Stimulated activated naive B cell treated with anti-CD40 and anti-IgM and Interleukin-4, amounts not matched to agents 10 μg/mL and 1 μg/mL and 100 μg/mL, for 72 hours (primary cell): ENCODE measurements around the gene ACCS.

Experiments
- ATAC-seq, 2 donors: fragments of 150-1000 bp; cut with Tn5 transposase; replicated peaks; 2 replicates each; pipeline ENCODE4 v1.10.0; 2021; ENCODE audit warnings: moderate library complexity in 1 of 2
- DNase-seq: peaks from one replicate; pipeline ENCODE4 v3.0.0; 2021
- H3K27ac Mint-ChIP-seq: one replicate; pipeline ENCODE4 v1.8.0; 2022; ENCODE audit warnings: mild to moderate bottlenecking, mixed read lengths
- H3K27me3 Mint-ChIP-seq, 2 donors: one replicate each; pipeline ENCODE4 v1.8.0; 2022; ENCODE audit warnings: mixed read lengths in 2 of 2
- H3K36me3 Mint-ChIP-seq, 2 donors: one replicate each; pipeline ENCODE4 v1.8.0; 2022; ENCODE audit warnings: mixed read lengths in 2 of 2, mild to moderate bottlenecking in 1 of 2
- H3K4me1 Mint-ChIP-seq, 2 donors: one replicate each; pipeline ENCODE4 v1.8.0; 2022; ENCODE audit warnings: mixed read lengths in 2 of 2, mild to moderate bottlenecking in 1 of 2
- H3K4me3 Mint-ChIP-seq, 2 donors: one replicate each; pipeline ENCODE4 v1.8.0; 2022; ENCODE audit warnings: mild to moderate bottlenecking in 2 of 2, mixed read lengths in 2 of 2, moderate library complexity in 1 of 2
- H3K9me3 Mint-ChIP-seq, 2 donors: one replicate each; pipeline ENCODE4 v1.8.0; 2022; ENCODE audit warnings: mixed read lengths in 2 of 2, mild to moderate bottlenecking in 1 of 2

Gene ACCS

DNA sequence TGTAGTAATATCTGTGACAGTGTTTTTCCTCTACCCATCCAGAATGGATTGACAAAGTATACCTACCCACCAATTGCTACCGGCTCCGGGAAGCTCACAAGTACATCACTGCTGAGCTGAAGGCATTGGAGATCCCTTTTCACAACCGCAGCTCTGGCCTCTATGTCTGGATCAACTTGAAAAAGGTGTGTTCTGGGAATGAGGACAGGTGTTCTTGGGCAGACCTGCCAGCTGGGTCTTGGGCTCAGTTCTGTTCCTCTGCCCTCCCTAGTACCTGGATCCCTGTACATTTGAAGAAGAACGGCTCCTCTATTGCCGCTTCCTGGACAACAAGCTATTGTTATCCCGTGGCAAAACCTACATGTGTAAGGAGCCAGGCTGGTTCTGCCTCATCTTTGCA is 7.8 kb upstream of the ACCS start:
- no peaks in the 10 kb centered on the region for H3K36me3 Mint-ChIP-seq
- peaks cover 0 to 13% of the 10 kb centered on the region in 2 donors for H3K27me3 Mint-ChIP-seq
- DNase-seq (no peak), ATAC-seq (no peak)
- no peaks in the 10 kb centered on the region for H3K9me3 Mint-ChIP-seq
- no peaks in the 10 kb centered on the region for H3K4me1 Mint-ChIP-seq
- H3K27ac Mint-ChIP-seq = no peak overlapping the region
- H3K4me3 Mint-ChIP-seq = no peak overlapping the region

DNA sequence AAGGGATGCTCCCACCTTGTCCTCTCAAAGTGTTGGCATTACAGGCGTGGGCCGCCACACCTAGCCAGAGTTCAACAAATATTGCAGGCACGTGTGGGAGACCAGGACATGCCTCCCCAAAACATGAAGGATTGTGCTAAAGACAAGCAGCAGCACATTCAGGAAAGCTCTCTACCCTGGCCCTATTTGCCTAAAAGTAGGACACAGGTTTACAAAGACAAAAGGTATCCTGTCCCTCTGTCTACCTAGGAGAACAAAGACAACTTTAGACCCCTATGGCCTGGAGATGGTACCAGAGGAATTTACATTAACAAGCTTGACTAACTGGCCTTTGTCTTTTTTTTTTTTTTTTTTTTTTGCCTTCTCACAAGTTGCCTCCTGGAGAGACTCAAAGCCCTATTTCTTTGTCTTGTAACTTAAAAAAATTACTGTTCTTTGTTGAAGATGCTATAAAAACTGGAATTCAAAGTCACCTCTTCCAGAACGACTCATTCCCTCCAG is 859 bp upstream of the ACCS start:
- no peak for DNase-seq
- no peak for ATAC-seq
- H3K9me3 Mint-ChIP-seq = no peaks in the 10 kb centered on the region
- no peaks in the 10 kb centered on the region for H3K27me3 Mint-ChIP-seq
- peak overlapping the region; percentile 97 for H3K27ac Mint-ChIP-seq
- H3K36me3 Mint-ChIP-seq = peaks cover 3 to 20% of the 10 kb centered on the region in 2 donors
- H3K4me1 Mint-ChIP-seq = peaks cover 16 to 35% of the 10 kb centered on the region in 2 donors
- H3K4me3 Mint-ChIP-seq = peak overlapping the region; percentile 94 to 96

DNA sequence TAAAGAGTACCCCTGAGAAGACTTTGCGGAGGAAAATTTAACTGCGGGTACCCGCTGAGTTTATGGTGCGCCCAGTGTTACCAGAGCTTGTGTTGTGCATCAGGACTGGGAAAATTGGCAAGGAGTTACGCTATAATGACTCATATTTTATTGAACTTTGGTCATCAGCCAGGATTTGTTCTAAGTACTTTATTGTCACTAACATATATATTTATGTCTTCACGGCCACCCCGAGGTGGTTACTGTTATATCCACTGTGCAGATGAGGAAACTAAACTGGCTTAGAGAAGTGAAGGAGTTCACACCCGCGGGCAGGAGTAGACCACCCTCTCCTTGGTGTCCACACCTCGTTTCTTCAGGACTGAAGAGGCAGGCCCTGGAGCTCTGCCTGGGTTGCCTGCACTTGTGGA is 667 bp downstream of the ACCS start:
- Mint-ChIP-seq H3K4me1 (peaks cover 16 to 35% of the 10 kb centered on the region in 2 donors), H3K27me3 (no peaks in the 10 kb centered on the region), H3K27ac (peak overlapping the region; percentile 97), H3K36me3 (peaks cover 7 to 31% of the 10 kb centered on the region in 2 donors), H3K9me3 (no peaks in the 10 kb centered on the region), H3K4me3 (peak overlapping the region; percentile 94 to 96)
- DNase-seq (no peak), ATAC-seq (no peak)

DNA sequence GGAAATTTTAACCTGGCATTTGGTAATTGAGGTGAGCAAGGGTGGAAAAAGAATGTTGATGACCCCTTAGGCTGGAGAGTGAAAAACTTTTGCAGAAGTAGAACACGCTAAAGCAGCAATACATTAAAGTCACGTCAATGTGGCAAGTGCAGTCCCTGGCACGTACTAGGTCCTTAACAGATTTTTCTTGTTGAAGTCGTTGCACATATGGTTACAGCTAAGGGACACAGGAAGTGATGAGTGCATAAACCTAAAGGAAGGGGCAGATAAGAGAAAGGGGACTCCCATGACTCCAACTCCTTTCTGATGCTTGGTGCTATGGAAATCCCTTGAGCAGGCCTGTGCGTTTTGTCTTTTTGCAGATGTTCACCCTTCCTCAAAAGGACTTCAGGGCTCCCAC is 1.2 kb downstream of the ACCS start:
- H3K36me3 Mint-ChIP-seq = peaks cover 7 to 31% of the 10 kb centered on the region in 2 donors
- peaks cover 16 to 35% of the 10 kb centered on the region in 2 donors for H3K4me1 Mint-ChIP-seq
- H3K27me3 Mint-ChIP-seq = no peaks in the 10 kb centered on the region
- peak overlapping the region; percentile 94 to 96 for H3K4me3 Mint-ChIP-seq
- ATAC-seq (no peak), DNase-seq (no peak)
- peak overlapping the region; percentile 97 for H3K27ac Mint-ChIP-seq
- H3K9me3 Mint-ChIP-seq = no peaks in the 10 kb centered on the region

DNA sequence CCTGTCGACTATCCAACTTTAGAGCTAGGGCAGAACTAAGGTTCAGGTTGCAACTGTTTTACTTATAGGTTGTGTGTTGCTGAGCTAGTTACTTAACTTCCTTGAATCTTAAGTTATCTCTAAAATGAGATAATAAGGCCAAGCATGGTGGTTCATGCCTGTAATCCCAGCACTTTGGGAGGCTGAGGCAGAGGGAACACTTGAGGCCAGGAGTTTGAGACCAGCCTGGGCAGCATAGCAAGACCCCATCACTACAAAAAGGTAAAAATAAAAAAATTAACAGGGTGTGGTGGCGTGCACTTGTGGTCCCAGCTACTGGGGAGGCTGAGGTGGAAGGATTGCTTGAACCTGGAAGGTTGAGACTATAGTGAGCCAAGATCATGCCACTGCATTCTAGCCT is 2.1 kb downstream of the ACCS start:
- ATAC-seq = no peak
- Mint-ChIP-seq H3K27me3 (no peaks in the 10 kb centered on the region), H3K9me3 (no peaks in the 10 kb centered on the region), H3K27ac (no peak overlapping the region), H3K4me3 (no peak overlapping the region), H3K36me3 (peaks cover 7 to 37% of the 10 kb centered on the region in 2 donors), H3K4me1 (peaks cover 16 to 35% of the 10 kb centered on the region in 2 donors)
- DNase-seq = no peak

DNA sequence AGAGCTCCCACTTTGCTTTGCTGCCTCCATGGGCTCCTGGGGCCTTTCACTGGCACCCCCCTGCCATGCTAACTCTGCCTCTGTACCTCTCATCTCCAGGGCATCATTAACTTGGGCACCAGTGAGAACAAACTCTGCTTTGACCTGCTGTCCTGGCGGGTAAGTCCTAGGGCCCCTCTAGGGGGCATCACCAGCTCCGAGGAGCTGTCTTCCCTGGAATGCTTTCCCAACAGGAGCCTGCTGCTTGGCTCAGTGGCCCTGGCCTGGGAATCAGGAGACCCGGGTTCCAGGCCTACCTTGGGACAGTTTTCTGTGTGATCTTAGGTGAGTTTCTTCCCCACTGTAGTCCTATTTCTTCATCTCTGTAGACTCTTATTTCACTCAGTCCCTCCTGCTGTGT is 5.1 kb downstream of the ACCS start:
- DNase-seq (no peak), ATAC-seq (no peak)
- Mint-ChIP-seq H3K4me1 (peaks cover 12 to 19% of the 10 kb centered on the region in 2 donors), H3K4me3 (no peak overlapping the region), H3K9me3 (no peaks in the 10 kb centered on the region), H3K27me3 (no peaks in the 10 kb centered on the region), H3K27ac (no peak overlapping the region), H3K36me3 (peaks cover 19 to 58% of the 10 kb centered on the region in 2 donors)

DNA sequence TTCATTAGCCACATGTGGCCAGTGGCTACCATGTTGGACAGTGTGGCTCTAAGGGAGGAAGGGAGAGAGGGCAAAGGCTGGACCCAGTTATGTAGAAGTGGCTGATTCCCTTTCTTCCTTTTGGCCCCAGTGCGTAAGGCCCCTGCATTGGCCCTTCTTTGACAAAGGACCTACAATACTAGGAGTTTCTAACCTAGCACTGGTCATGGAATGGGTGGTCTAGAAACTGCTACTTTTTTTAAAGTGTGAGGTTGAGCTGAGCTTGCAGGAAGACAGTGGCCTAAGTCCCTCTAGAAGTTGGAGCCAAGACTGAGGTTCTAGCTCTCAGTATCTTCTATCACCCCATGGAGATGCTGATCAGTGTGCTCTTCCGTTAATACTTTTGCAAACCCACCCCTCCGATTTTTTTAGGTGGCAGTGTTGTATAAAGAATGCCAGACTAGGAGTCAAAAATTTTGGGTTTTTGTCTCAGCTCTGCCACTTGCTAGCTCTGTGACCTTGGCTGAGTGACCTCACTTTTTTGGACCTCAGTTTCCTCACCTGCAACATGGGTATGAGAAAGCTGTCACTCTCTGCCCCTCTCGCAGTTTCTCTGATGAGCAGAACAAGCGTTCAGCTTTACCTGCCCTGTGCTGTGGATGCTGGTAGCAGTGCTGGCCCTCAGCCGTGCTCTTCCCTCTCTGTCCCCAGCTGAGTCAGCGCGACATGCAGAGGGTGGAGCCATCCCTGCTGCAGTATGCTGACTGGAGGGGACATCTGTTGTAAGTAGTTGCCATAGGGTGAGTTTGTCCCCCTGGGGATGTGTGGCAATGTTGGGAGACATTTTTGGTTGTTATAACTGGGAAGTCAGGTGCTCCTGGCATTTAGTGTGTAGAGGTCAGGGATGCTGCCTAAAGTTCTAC is 6.9 kb downstream of the ACCS start:
- H3K27ac Mint-ChIP-seq = no peak overlapping the region
- peaks cover 27 to 70% of the 10 kb centered on the region in 2 donors for H3K36me3 Mint-ChIP-seq
- peaks cover 5 to 6% of the 10 kb centered on the region in 2 donors for H3K4me1 Mint-ChIP-seq
- no peaks in the 10 kb centered on the region for H3K27me3 Mint-ChIP-seq
- H3K4me3 Mint-ChIP-seq = no peak overlapping the region
- H3K9me3 Mint-ChIP-seq = no peaks in the 10 kb centered on the region
- DNase-seq = no peak
- ATAC-seq = no peak

DNA sequence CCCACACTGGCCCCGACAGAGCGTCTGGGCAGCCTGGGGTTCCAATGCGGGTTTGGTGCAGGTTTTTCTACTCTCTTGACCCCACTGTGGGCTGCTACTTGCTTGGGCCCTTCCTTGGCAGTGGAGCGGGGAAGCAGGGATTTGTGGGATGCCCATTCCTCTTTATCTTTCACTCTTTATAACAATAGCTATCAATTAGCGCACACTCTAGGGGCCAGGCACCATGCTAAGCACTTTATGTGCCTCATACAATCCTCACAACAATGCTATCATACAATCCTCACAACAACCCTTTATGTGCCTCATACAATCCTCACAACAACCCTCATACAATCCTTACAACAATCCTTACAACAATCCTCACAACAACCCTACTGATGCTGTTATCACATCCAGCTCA is 12.7 kb downstream of the ACCS start:
- H3K4me3 Mint-ChIP-seq = no peak overlapping the region
- ATAC-seq = no peak
- DNase-seq = no peak
- no peaks in the 10 kb centered on the region for H3K4me1 Mint-ChIP-seq
- H3K27ac Mint-ChIP-seq = no peak overlapping the region
- H3K27me3 Mint-ChIP-seq = no peaks in the 10 kb centered on the region
- H3K9me3 Mint-ChIP-seq = no peaks in the 10 kb centered on the region
- H3K36me3 Mint-ChIP-seq = peaks cover 32 to 64% of the 10 kb centered on the region in 2 donors

DNA sequence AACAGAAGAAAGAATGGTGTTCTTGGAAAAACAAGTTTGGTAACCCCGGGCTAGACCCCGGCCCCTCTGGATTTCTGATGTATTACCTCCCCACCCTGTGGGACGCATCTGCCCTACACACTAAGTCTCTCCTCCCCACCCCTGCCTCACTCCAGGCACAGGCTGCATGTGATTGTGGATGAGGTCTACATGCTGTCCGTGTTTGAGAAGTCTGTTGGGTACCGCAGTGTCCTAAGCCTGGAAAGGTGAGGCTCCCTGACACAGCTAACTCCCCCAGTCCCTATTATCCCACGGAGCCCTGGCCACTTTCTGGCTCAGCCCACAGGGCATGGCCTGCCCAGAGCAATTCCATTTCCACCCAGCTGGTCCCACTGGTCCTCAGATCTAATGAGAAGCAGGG is 13.3 kb downstream of the ACCS start:
- Mint-ChIP-seq H3K36me3 (peaks cover 37 to 70% of the 10 kb centered on the region in 2 donors), H3K9me3 (no peaks in the 10 kb centered on the region), H3K4me1 (no peaks in the 10 kb centered on the region), H3K27ac (no peak overlapping the region), H3K4me3 (no peak overlapping the region), H3K27me3 (no peaks in the 10 kb centered on the region)
- ATAC-seq (no peak), DNase-seq (no peak)

DNA sequence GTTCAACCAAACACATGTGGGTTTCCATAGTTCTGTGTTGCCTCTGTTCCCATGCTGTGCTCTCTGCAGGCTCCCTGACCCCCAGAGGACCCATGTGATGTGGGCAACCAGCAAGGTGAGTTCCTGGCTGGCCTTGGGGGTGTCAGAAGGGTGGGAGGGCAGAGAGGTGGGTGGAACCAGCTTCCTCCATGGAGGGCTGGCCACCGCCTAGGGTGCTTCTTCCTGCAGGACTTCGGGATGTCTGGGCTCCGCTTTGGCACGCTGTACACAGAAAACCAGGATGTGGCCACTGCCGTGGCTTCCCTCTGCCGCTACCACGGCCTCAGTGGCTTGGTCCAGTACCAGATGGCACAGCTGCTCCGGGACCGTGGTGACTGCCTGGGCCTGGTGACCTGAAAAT is 14.9 kb downstream of the ACCS start:
- Mint-ChIP-seq H3K36me3 (peaks cover 31 to 70% of the 10 kb centered on the region in 2 donors), H3K27ac (no peak overlapping the region), H3K4me3 (no peak overlapping the region), H3K27me3 (no peaks in the 10 kb centered on the region), H3K9me3 (peaks cover 4% of the 10 kb centered on the region in 2 donors), H3K4me1 (no peaks in the 10 kb centered on the region)
- DNase-seq = no peak
- ATAC-seq = no peak

DNA sequence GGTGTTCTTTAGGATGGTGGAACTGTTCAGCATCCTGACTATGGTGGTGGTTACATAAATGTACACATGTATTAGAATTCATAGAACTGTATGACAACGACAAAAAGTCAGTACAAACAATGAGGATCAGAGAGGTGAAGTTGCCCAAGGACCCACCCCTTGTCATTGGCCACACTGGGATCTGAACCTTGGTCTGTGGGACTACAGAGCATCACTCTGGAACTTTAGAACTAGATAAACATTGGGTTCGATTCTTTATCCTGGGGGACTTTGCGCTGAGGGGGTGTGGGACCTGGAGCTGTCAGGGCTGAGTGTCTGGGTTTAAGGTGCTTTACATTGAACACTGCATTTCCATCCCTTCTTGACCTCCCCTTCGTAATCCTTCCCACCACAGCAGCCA is 16.6 kb downstream of the ACCS start:
- Mint-ChIP-seq H3K4me1 (no peaks in the 10 kb centered on the region), H3K4me3 (no peak overlapping the region), H3K27ac (no peak overlapping the region), H3K27me3 (no peaks in the 10 kb centered on the region), H3K9me3 (peaks cover 4% of the 10 kb centered on the region in 2 donors), H3K36me3 (peaks cover 27 to 63% of the 10 kb centered on the region in 2 donors)
- no peak for ATAC-seq
- DNase-seq = no peak

DNA sequence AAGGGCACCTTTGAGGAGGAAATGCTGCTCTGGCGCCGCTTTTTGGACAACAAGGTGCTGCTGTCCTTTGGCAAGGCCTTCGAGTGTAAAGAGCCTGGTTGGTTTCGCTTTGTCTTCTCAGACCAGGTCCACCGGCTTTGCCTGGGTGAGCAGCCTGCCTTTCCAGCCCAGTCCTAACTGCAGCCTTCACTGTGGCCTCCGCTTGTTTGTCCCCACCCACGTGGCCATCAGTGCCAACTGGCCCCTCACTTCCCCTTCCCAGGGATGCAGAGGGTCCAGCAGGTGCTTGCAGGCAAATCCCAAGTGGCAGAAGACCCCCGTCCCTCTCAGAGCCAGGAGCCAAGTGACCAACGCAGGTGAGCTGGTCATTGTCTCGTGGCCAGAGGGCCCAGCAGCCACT is 17.4 kb downstream of the ACCS start:
- ATAC-seq (no peak), DNase-seq (no peak)
- Mint-ChIP-seq H3K27ac (no peak overlapping the region), H3K4me3 (no peak overlapping the region), H3K36me3 (peaks cover 27 to 63% of the 10 kb centered on the region in 2 donors), H3K27me3 (no peaks in the 10 kb centered on the region), H3K9me3 (peaks cover 4% of the 10 kb centered on the region in 2 donors), H3K4me1 (no peaks in the 10 kb centered on the region)

DNA sequence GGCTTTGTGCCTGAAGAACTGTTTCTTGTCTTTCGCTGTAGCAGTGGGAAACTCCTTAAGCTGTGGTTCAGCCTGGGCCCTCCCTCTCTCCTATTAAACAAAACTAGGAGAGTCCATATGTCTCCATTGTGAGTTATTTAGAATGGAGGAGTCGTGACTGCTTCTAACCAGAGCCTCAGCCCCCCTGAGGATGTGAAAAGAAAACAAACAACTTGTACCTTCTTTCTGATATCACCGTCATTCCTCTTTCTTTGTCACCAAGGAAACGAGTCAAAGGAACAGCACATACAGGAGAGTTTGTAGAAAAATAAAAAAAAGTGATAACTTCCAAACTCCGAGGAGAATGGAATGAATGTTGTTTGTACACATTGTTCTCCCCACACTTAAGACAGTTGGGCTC is 17.8 kb downstream of the ACCS start:
- Mint-ChIP-seq H3K9me3 (peaks cover 4% of the 10 kb centered on the region in 2 donors), H3K27ac (peak overlapping the region; percentile 9), H3K36me3 (peaks cover 28 to 66% of the 10 kb centered on the region in 2 donors), H3K4me1 (no peaks in the 10 kb centered on the region), H3K27me3 (no peaks in the 10 kb centered on the region), H3K4me3 (no peak overlapping the region)
- ATAC-seq (no peak), DNase-seq (no peak)

DNA sequence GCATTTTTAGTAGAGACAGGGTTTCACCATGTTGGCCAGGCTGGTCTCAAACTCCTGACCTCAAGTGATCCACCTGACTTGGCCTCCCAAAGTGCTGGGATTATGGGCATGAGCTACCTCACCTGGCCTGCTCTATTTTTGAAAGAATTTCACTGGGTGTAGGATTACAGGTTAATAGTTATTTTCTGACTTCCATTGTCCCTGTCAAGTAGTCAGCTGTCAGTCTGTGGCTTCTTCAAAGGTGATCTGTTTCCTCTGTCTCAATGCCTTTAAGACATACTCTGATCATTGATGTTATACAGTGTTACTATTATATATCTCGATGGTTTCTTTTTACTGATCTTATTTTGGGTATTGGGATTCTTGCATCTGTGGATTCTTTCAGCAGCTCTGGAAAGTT is 19.3 kb downstream of the ACCS start:
- peaks cover 4% of the 10 kb centered on the region in 2 donors for H3K9me3 Mint-ChIP-seq
- H3K27me3 Mint-ChIP-seq = no peaks in the 10 kb centered on the region
- no peaks in the 10 kb centered on the region for H3K4me1 Mint-ChIP-seq
- H3K27ac Mint-ChIP-seq = no peak overlapping the region
- no peak overlapping the region for H3K4me3 Mint-ChIP-seq
- DNase-seq = no peak
- ATAC-seq = no peak
- H3K36me3 Mint-ChIP-seq = peaks cover 28 to 60% of the 10 kb centered on the region in 2 donors

DNA sequence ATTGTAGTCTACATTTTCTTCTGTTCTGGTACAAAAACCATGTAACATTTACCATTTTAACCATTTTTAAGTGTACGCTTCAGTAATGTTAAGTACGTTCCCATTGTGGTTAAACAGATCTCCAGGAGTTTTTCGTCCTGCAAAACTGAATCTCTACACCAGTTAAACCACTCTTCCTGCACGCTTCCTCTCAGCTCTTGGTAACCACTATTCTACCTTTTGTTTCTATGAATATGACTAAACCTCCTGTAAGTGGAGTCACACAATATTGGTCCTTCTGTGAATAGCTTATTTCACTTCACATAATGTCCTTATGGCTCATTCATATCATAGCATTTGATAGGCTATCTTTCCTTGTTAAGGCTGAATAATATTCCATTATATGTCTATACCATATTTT is 22.3 kb downstream of the ACCS start:
- Mint-ChIP-seq H3K27ac (no peak overlapping the region), H3K36me3 (peaks cover 24 to 42% of the 10 kb centered on the region in 2 donors), H3K27me3 (no peaks in the 10 kb centered on the region), H3K9me3 (peaks cover 4% of the 10 kb centered on the region in 2 donors), H3K4me3 (no peak overlapping the region), H3K4me1 (no peaks in the 10 kb centered on the region)
- DNase-seq (no peak), ATAC-seq (no peak)
